WTC11 (cell line): Measurements from ENCODE around the gene KLC3. TPM values are rescaled to one million over a fixed set of nuclear protein-coding genes. Genes with fewer than 3 reads are reported as not detected.

ENCODE experiments used
- ATF1 ChIP-seq: sonication (generic); formaldehyde crosslinking; IDR thresholded peaks from 2 replicates; pipeline ENCODE4 v1.8.1; 2023; ENCODE audit warnings: mild to moderate bottlenecking, moderate library complexity, missing genetic modification reagents
- ATF2 ChIP-seq: sonication (generic); formaldehyde crosslinking; IDR thresholded peaks from 2 replicates; pipeline ENCODE4 v1.8.1; 2022; ENCODE audit warnings: low read depth, missing genetic modification reagents, borderline replicate concordance
- ESRRA ChIP-seq: sonication (generic); formaldehyde crosslinking; IDR thresholded peaks from 2 replicates; pipeline ENCODE4 v1.8.1; 2022; ENCODE audit warnings: mild to moderate bottlenecking, missing genetic modification reagents, borderline replicate concordance
- ETV6 ChIP-seq: sonication (generic); formaldehyde crosslinking; IDR thresholded peaks from 2 replicates; pipeline ENCODE4 v1.8.1; 2022; ENCODE audit warnings: mild to moderate bottlenecking, missing genetic modification reagents
- FOXP1 ChIP-seq: sonication (generic); formaldehyde crosslinking; IDR thresholded peaks from 2 replicates; pipeline ENCODE4 v1.8.0; 2022; ENCODE audit warnings: missing genetic modification reagents, mild to moderate bottlenecking, moderate library complexity, borderline replicate concordance
- MXD4 ChIP-seq: fragments of 250-450 bp; sonication (Bioruptor Pico); IDR thresholded peaks from 2 replicates; pipeline ENCODE4 v1.8.0; 2021; ENCODE audit warnings: mild to moderate bottlenecking, moderate library complexity, borderline replicate concordance
- NR3C1 ChIP-seq: sonication (generic); formaldehyde crosslinking; conservative IDR thresholded peaks from 2 replicates; pipeline ENCODE4 v1.8.1; 2023; ENCODE audit warnings: low read depth, mild to moderate bottlenecking, missing genetic modification reagents
- RORB ChIP-seq: fragments of 250-450 bp; sonication (Bioruptor Pico); IDR thresholded peaks from 2 replicates; pipeline ENCODE4 v1.9.0; 2021; ENCODE audit warnings: mild to moderate bottlenecking
- TCF7 ChIP-seq: sonication (generic); formaldehyde crosslinking; IDR thresholded peaks from 2 replicates; pipeline ENCODE4 v1.8.0; 2022; ENCODE audit warnings: mild to moderate bottlenecking, low read depth, missing genetic modification reagents, moderate library complexity
- USF1 ChIP-seq: sonication (generic); formaldehyde crosslinking; IDR thresholded peaks from 2 replicates; pipeline ENCODE4 v1.8.0; 2022; ENCODE audit warnings: mild to moderate bottlenecking, missing genetic modification reagents
- ZNF219 ChIP-seq: sonication (generic); formaldehyde crosslinking; IDR thresholded peaks from 2 replicates; pipeline ENCODE4 v1.8.0; 2023; ENCODE audit warnings: missing genetic modification reagents, mild to moderate bottlenecking, borderline replicate concordance
- ZNF232 ChIP-seq: sonication (generic); formaldehyde crosslinking; IDR thresholded peaks from 2 replicates; pipeline ENCODE4 v1.8.0; 2022; ENCODE audit warnings: mild to moderate bottlenecking, missing genetic modification reagents
- ZNF671 ChIP-seq: fragments of 250-450 bp; sonication (Bioruptor Pico); IDR thresholded peaks from 2 replicates; pipeline ENCODE4 v1.8.0; 2021; ENCODE audit warnings: mild to moderate bottlenecking
- ZSCAN18 ChIP-seq: fragments of 250-450 bp; sonication (Bioruptor Pico); IDR thresholded peaks from 2 replicates; pipeline ENCODE4 v2.1.2; 2022; ENCODE audit warnings: mild to moderate bottlenecking, moderate library complexity
- total RNA-seq: library from RNA; stranded (reverse); gene quantifications from 3 replicates; pipeline ENCODE4 v1.2.3, GENCODE V29; 2021
- TF ChIP-seq, protein P1 (sequence below): sonication (generic); formaldehyde crosslinking; IDR thresholded peaks from 2 replicates; pipeline ENCODE4 v1.8.1; 2023; ENCODE audit warnings: mild to moderate bottlenecking, moderate library complexity, missing genetic modification reagents
- TF ChIP-seq, protein P2 (sequence below): fragments of 250-450 bp; sonication (Bioruptor Pico); IDR thresholded peaks from 2 replicates; pipeline ENCODE4 v1.9.0; 2021; ENCODE audit warnings: mild to moderate bottlenecking
- TF ChIP-seq, protein P3 (sequence below): fragments of 250-450 bp; sonication (Bioruptor Pico); conservative IDR thresholded peaks from 2 replicates; pipeline ENCODE4 v1.9.0; 2021; ENCODE audit warnings: mild to moderate bottlenecking
- TF ChIP-seq, protein P4 (sequence below): sonication (generic); formaldehyde crosslinking; conservative IDR thresholded peaks from 2 replicates; pipeline ENCODE4 v1.8.1; 2022; ENCODE audit warnings: mild to moderate bottlenecking, missing genetic modification reagents
- TF ChIP-seq, protein P5 (sequence below): sonication (generic); formaldehyde crosslinking; IDR thresholded peaks from 2 replicates; pipeline ENCODE4 v1.8.1; 2022; ENCODE audit warnings: mild to moderate bottlenecking, missing genetic modification reagents, moderate library complexity, borderline replicate concordance
- TF ChIP-seq, protein P6 (sequence below): fragments of 250-450 bp; sonication (Bioruptor Pico); IDR thresholded peaks from 2 replicates; pipeline ENCODE4 v1.9.0; 2021; ENCODE audit warnings: mild to moderate bottlenecking, borderline replicate concordance

Gene KLC3
- total RNA-seq, 1 experiment from 2014 or later, result 5.2 TPM

- TF ChIP-seq, protein P1, sequence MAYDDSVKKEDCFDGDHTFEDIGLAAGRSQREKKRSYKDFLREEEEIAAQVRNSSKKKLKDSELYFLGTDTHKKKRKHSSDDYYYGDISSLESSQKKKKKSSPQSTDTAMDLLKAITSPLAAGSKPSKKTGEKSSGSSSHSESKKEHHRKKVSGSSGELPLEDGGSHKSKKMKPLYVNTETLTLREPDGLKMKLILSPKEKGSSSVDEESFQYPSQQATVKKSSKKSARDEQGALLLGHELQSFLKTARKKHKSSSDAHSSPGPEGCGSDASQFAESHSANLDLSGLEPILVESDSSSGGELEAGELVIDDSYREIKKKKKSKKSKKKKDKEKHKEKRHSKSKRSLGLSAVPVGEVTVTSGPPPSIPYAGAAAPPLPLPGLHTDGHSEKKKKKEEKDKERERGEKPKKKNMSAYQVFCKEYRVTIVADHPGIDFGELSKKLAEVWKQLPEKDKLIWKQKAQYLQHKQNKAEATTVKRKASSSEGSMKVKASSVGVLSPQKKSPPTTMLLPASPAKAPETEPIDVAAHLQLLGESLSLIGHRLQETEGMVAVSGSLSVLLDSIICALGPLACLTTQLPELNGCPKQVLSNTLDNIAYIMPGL (CRISPR knock-in tag), result peak; percentile 93
- TF ChIP-seq ZNF671 (CRISPR knock-in tag) (no peak), ZNF232 (peak; percentile 98), ZSCAN18 (CRISPR knock-in tag) (no peak), ESRRA (peak; percentile 95), ATF2 (CRISPR knock-in tag) (peak; percentile 91), ETV6 (CRISPR knock-in tag) (peak; percentile 94), TCF7 (peak; percentile 97), RORB (CRISPR knock-in tag) (no peak), FOXP1 (CRISPR knock-in tag) (peak; percentile 99), NR3C1 (CRISPR knock-in tag) (peak; percentile 75; the same call in 1 of the 2 replicates), ZNF219 (CRISPR knock-in tag) (peak; percentile 81; the same call in 1 of the 2 replicates), MXD4 (CRISPR knock-in tag) (no peak), USF1 (CRISPR knock-in tag) (peak; percentile 86), ATF1 (CRISPR knock-in tag) (peak; percentile 95; the same call in 1 of the 2 replicates)
- TF ChIP-seq, protein P2, sequence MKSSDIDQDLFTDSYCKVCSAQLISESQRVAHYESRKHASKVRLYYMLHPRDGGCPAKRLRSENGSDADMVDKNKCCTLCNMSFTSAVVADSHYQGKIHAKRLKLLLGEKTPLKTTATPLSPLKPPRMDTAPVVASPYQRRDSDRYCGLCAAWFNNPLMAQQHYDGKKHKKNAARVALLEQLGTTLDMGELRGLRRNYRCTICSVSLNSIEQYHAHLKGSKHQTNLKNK (CRISPR knock-in tag), result no peak
- TF ChIP-seq, protein P3, sequence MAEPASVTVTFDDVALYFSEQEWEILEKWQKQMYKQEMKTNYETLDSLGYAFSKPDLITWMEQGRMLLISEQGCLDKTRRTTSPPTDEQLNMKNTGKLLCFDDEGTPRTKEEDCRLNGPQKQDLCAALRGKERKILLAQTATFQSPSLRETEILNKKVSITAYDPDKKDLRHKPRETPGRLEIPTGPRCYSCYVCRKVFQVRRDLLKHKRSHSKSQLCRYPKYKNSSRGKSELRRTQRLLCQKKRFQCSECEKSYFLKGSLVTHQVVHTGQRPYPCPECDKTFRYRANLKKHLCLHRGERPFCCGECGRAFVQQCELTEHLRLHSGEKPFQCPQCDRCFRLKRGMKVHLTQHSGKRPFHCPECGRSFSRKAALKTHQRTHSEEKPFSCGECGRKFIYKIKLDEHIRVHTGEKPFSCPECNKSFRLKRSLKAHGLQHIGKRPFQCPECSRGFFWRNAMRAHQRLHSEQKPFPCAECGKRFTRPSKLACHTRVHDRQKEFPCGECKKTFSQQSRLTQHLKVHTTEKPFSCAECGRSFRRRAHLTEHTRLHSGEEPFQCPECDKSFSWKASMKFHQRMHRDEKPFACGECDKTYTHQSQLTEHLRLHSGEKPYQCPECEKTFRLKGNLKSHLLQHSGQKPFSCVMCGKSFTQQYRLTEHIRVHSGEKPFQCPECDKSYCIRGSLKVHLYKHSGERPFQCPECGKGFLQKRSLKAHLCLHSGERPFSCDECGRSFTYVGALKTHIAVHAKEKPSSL (CRISPR knock-in tag), result no peak
- TF ChIP-seq, protein P4, sequence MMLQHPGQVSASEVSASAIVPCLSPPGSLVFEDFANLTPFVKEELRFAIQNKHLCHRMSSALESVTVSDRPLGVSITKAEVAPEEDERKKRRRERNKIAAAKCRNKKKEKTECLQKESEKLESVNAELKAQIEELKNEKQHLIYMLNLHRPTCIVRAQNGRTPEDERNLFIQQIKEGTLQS (CRISPR knock-in tag), result peak; percentile 94
- TF ChIP-seq, protein P5, sequence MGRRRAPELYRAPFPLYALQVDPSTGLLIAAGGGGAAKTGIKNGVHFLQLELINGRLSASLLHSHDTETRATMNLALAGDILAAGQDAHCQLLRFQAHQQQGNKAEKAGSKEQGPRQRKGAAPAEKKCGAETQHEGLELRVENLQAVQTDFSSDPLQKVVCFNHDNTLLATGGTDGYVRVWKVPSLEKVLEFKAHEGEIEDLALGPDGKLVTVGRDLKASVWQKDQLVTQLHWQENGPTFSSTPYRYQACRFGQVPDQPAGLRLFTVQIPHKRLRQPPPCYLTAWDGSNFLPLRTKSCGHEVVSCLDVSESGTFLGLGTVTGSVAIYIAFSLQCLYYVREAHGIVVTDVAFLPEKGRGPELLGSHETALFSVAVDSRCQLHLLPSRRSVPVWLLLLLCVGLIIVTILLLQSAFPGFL (CRISPR knock-in tag), result no peak
- TF ChIP-seq, protein P6, sequence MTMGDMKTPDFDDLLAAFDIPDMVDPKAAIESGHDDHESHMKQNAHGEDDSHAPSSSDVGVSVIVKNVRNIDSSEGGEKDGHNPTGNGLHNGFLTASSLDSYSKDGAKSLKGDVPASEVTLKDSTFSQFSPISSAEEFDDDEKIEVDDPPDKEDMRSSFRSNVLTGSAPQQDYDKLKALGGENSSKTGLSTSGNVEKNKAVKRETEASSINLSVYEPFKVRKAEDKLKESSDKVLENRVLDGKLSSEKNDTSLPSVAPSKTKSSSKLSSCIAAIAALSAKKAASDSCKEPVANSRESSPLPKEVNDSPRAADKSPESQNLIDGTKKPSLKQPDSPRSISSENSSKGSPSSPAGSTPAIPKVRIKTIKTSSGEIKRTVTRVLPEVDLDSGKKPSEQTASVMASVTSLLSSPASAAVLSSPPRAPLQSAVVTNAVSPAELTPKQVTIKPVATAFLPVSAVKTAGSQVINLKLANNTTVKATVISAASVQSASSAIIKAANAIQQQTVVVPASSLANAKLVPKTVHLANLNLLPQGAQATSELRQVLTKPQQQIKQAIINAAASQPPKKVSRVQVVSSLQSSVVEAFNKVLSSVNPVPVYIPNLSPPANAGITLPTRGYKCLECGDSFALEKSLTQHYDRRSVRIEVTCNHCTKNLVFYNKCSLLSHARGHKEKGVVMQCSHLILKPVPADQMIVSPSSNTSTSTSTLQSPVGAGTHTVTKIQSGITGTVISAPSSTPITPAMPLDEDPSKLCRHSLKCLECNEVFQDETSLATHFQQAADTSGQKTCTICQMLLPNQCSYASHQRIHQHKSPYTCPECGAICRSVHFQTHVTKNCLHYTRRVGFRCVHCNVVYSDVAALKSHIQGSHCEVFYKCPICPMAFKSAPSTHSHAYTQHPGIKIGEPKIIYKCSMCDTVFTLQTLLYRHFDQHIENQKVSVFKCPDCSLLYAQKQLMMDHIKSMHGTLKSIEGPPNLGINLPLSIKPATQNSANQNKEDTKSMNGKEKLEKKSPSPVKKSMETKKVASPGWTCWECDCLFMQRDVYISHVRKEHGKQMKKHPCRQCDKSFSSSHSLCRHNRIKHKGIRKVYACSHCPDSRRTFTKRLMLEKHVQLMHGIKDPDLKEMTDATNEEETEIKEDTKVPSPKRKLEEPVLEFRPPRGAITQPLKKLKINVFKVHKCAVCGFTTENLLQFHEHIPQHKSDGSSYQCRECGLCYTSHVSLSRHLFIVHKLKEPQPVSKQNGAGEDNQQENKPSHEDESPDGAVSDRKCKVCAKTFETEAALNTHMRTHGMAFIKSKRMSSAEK (CRISPR knock-in tag), result peak; percentile 11; the same call in 1 of the 2 replicates
These were observed 45.1 kb downstream of the KLC3 start (continued) for GRCh38 chr19:45385392-45386221.
